OCI-LY1 (cell line): ENCODE data around the gene KCTD8.

Experiments
- CTCF ChIP-seq: fragments of 200-600 bp; sonication (generic), shearing (Covaris generic); IDR thresholded peaks from 2 replicates; pipeline ENCODE4 v1.5.1; 2017; ENCODE audit warnings: mild to moderate bottlenecking, antibody characterized with exemption, low read length, moderate library complexity, mixed read lengths
- EZH2 ChIP-seq: fragments of 200-600 bp; sonication (generic), shearing (Covaris generic); IDR thresholded peaks from 2 replicates; pipeline ENCODE4 v1.8.0; 2017; ENCODE audit warnings: borderline replicate concordance, mixed run types, mild to moderate bottlenecking, antibody characterized with exemption, low read length, moderate library complexity, mixed read lengths

- no peak for TF ChIP-seq CTCF
- no peak for TF ChIP-seq EZH2
These were observed 217.6 kb downstream of the KCTD8 start for GRCh38 chr4:44231006-44231405.
